ENCODE measurements around the gene CPE.
"Not testable (repeated sequence)": the region's sequence is repeated elsewhere in the genome, so short reads cannot be mapped to it uniquely, and the experiment has no call there.

Gene CPE

GRCh38 chr4:165448700-165449099 is 69.9 kb downstream of the CPE start:
- DNase-seq = no peak
- TF ChIP-seq EZH2phosphoT487 (IDR thresholded peaks at IDR 0.05; ENCODE audit: low read length) (no peak), CTCF (IDR thresholded peaks at IDR 0.05; ENCODE audit: low read length) (no peak), EZH2 (optimal IDR thresholded peaks at IDR 0.05; ENCODE audit: low read depth, low read length) (no peak)
- no peak overlapping the region for H3K9ac ChIP-seq (ENCODE audit: low read length)
- H3K4me2 ChIP-seq (ENCODE audit: low read depth, low read length) = no peak overlapping the region
- H3K9me2 ChIP-seq (replicated peaks; ENCODE audit: insufficient read depth, low read length) = no peaks in the 10 kb centered on the region
- no peaks in the 10 kb centered on the region for H3K27me3 ChIP-seq (replicated peaks; ENCODE audit: insufficient read depth, low read length)
- H3K4me1 ChIP-seq (ENCODE audit: low read length) = no peaks in the 10 kb centered on the region
- no peak overlapping the region for H2AFZ ChIP-seq (ENCODE audit: low read length)
- no peaks in the 10 kb centered on the region for H3K36me3 ChIP-seq (replicated peaks; ENCODE audit: insufficient read depth, low read length)
- no peaks in the 10 kb centered on the region for H3K9me3 ChIP-seq (replicated peaks; ENCODE audit: insufficient read depth, low read length)
- no peaks in the 10 kb centered on the region for H3F3A ChIP-seq (ENCODE audit: insufficient read depth, low read length)
- H4K20me1 ChIP-seq (ENCODE audit: insufficient read depth, low read length) = no peaks in the 10 kb centered on the region
- no peaks in the 10 kb centered on the region for H3K79me2 ChIP-seq (ENCODE audit: low read length)
- no peak overlapping the region for H3K4me3 ChIP-seq (ENCODE audit: low read length)
- H3K27ac ChIP-seq (ENCODE audit: low read length) = no peak overlapping the region

- Histone ChIP-seq H3K9me2 (replicated peaks; ENCODE audit: insufficient read depth, low read length) (no peaks in the 10 kb centered on the region), H3K36me3 (replicated peaks; ENCODE audit: insufficient read depth, low read length) (no peaks in the 10 kb centered on the region), H3F3A (ENCODE audit: insufficient read depth, low read length) (no peaks in the 10 kb centered on the region), H3K27me3 (replicated peaks; ENCODE audit: insufficient read depth, low read length) (no peaks in the 10 kb centered on the region), H3K79me2 (ENCODE audit: low read length) (no peaks in the 10 kb centered on the region), H3K9me3 (replicated peaks; ENCODE audit: insufficient read depth, low read length) (no peaks in the 10 kb centered on the region), H2AFZ (ENCODE audit: low read length) (no peak overlapping the region), H3K27ac (ENCODE audit: low read length) (no peak overlapping the region), H3K4me3 (ENCODE audit: low read length) (no peak overlapping the region), H3K4me1 (ENCODE audit: low read length) (no peaks in the 10 kb centered on the region), H4K20me1 (ENCODE audit: insufficient read depth, low read length) (no peaks in the 10 kb centered on the region), H3K9ac (ENCODE audit: low read length) (no peak overlapping the region), H3K4me2 (ENCODE audit: low read depth, low read length) (no peak overlapping the region)
- DNase-seq = no peak
- TF ChIP-seq EZH2 (optimal IDR thresholded peaks at IDR 0.05; ENCODE audit: low read depth, low read length) (no peak), CTCF (IDR thresholded peaks at IDR 0.05; ENCODE audit: low read length) (no peak), EZH2phosphoT487 (IDR thresholded peaks at IDR 0.05; ENCODE audit: low read length) (no peak)
Measured at GRCh38 chr4:165449333-165449732, 70.5 kb downstream of the CPE start.

- no peaks in the 10 kb centered on the region for H3K9me3 ChIP-seq (replicated peaks; ENCODE audit: insufficient read depth, low read length)
Measured at GRCh38 chr4:165450871-165451270, 72.1 kb downstream of the CPE start.

GRCh38 chr4:165453140-165453539 is 74.3 kb downstream of the CPE start:
- H3K27ac ChIP-seq (ENCODE audit: low read length); H4K20me1 ChIP-seq (ENCODE audit: insufficient read depth, low read length); H3K4me2 ChIP-seq (ENCODE audit: low read depth, low read length); H3K9ac ChIP-seq (ENCODE audit: low read length); H3K27me3 ChIP-seq (replicated peaks; ENCODE audit: insufficient read depth, low read length); H3K4me3 ChIP-seq (ENCODE audit: low read length); H3K79me2 ChIP-seq (ENCODE audit: low read length); H3K9me2 ChIP-seq (replicated peaks; ENCODE audit: insufficient read depth, low read length); H3K4me1 ChIP-seq (ENCODE audit: low read length); H2AFZ ChIP-seq (ENCODE audit: low read length); H3F3A ChIP-seq (ENCODE audit: insufficient read depth, low read length); H3K36me3 ChIP-seq (replicated peaks; ENCODE audit: insufficient read depth, low read length); DNase-seq; H3K9me3 ChIP-seq (replicated peaks; ENCODE audit: insufficient read depth, low read length): not testable (repeated sequence)

More at GRCh38 chr4:165450871-165451270, 72.1 kb downstream of the CPE start:
- Histone ChIP-seq H3K36me3 (replicated peaks; ENCODE audit: insufficient read depth, low read length) (no peaks in the 10 kb centered on the region), H3K9ac (ENCODE audit: low read length) (no peak overlapping the region), H3K27me3 (replicated peaks; ENCODE audit: insufficient read depth, low read length) (no peaks in the 10 kb centered on the region), H3K4me3 (ENCODE audit: low read length) (no peak overlapping the region), H3K4me1 (ENCODE audit: low read length) (no peaks in the 10 kb centered on the region), H2AFZ (ENCODE audit: low read length) (no peak overlapping the region), H4K20me1 (ENCODE audit: insufficient read depth, low read length) (no peaks in the 10 kb centered on the region), H3K9me2 (replicated peaks; ENCODE audit: insufficient read depth, low read length) (no peaks in the 10 kb centered on the region), H3K27ac (ENCODE audit: low read length) (no peak overlapping the region), H3F3A (ENCODE audit: insufficient read depth, low read length) (no peaks in the 10 kb centered on the region), H3K79me2 (ENCODE audit: low read length) (no peaks in the 10 kb centered on the region), H3K4me2 (ENCODE audit: low read depth, low read length) (no peak overlapping the region)
- no peak for DNase-seq
- TF ChIP-seq EZH2phosphoT487 (IDR thresholded peaks at IDR 0.05; ENCODE audit: low read length) = no peak
- no peak for TF ChIP-seq EZH2 (optimal IDR thresholded peaks at IDR 0.05; ENCODE audit: low read depth, low read length)
- no peak for TF ChIP-seq CTCF (IDR thresholded peaks at IDR 0.05; ENCODE audit: low read length)
